ENCODE results near the gene ACMSD. TPM values are rescaled to one million over a fixed set of nuclear protein-coding genes. Genes with fewer than 3 reads are reported as not detected.

The ACMSD gene
- total and polyA plus RNA-seq, 10 of the 15 experiments (the other 5 are each of a cell fraction or from before 2014, with no cell fraction given), result 0.08 TPM; not detected in 9

DNA sequence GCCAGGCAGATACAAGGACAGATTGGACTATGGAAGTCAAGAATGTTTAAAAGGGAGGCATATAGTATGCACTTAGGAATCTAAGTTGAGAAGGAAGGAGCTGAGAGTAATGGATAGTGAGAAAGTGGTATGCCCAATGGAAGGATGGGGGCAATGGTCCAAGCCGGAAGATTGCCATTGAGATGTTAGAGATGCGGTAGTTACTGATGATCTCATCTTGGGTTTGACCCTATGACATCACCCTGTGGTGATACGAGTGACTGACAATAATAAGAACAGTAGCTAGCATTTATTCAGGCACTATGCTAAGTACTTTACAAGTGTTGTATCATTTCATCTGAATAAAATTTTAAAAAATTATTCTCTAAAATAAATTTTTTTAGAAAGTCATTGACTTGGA is 38.5 kb upstream of the ACMSD start:
- BruUV-seq (replicated peaks), result no TSS peak
- Histone ChIP-seq H3K9me3 (replicated peaks; ENCODE audit: control insufficient read depth, insufficient read depth, low read length) (no peaks in the 10 kb centered on the region; the same call in 1 of the 3 replicates), H3K36me3 (ENCODE audit: control insufficient read depth in 2 of 2, insufficient read depth in 2 of 2, low read length in 1 of 2) (no peaks in the 10 kb centered on the region), H4K20me1 (ENCODE audit: control insufficient read depth, insufficient read depth) (no peaks in the 10 kb centered on the region), H2AFZ (ENCODE audit: control insufficient read depth, low read depth, low read length) (no peak overlapping the region), H3K9ac (ENCODE audit: control insufficient read depth, insufficient read depth, low read length) (no peak overlapping the region), H3K4me3 (no peak overlapping the region), H3K27ac (ENCODE audit: control insufficient read depth, insufficient read depth) (no peak overlapping the region), H3K79me2 (ENCODE audit: control insufficient read depth, insufficient read depth, low read length) (no peaks in the 10 kb centered on the region), H3K4me2 (ENCODE audit: control insufficient read depth, insufficient read depth) (no peak overlapping the region), H3K27me3 (replicated peaks in 1 of 2; ENCODE audit: control insufficient read depth in 2 of 2, insufficient read depth in 2 of 2, low read length in 1 of 2) (no peaks in the 10 kb centered on the region; a peak in 1 of 4 replicates), H3K4me1 (ENCODE audit: control insufficient read depth, insufficient read depth, low read length) (no peaks in the 10 kb centered on the region)
- TF ChIP-seq ZNF24 (IDR thresholded peaks at IDR 0.05) (no peak), DPF2 (IDR thresholded peaks at IDR 0.05) (no peak), CHD2 (IDR thresholded peaks at IDR 0.05; ENCODE audit: borderline replicate concordance, low read depth, low read length) (no peak), POLR2A (IDR thresholded peaks at IDR 0.05; ENCODE audit: low read depth, low read length) (no peak), NFXL1 (IDR thresholded peaks at IDR 0.05; ENCODE audit: borderline replicate concordance) (no peak), EGR1 (IDR thresholded peaks at IDR 0.05; ENCODE audit: borderline replicate concordance in 1 of 2, low read depth in 2 of 2, low read length in 2 of 2) (no peak), SMARCA5 (IDR thresholded peaks at IDR 0.05) (no peak), GABPA (IDR thresholded peaks at IDR 0.05; ENCODE audit: low read depth) (no peak), YBX1 (IDR thresholded peaks at IDR 0.05) (no peak), BMI1 (IDR thresholded peaks at IDR 0.05; ENCODE audit: borderline replicate concordance) (no peak), YY1 (IDR thresholded peaks at IDR 0.05; ENCODE audit: low read depth, low read length) (no peak), RB1 (IDR thresholded peaks at IDR 0.05; ENCODE audit: borderline replicate concordance) (no peak), SREBF1 (IDR thresholded peaks at IDR 0.05; ENCODE audit: low read length) (no peak)
- TF ChIP-seq, protein P1, sequence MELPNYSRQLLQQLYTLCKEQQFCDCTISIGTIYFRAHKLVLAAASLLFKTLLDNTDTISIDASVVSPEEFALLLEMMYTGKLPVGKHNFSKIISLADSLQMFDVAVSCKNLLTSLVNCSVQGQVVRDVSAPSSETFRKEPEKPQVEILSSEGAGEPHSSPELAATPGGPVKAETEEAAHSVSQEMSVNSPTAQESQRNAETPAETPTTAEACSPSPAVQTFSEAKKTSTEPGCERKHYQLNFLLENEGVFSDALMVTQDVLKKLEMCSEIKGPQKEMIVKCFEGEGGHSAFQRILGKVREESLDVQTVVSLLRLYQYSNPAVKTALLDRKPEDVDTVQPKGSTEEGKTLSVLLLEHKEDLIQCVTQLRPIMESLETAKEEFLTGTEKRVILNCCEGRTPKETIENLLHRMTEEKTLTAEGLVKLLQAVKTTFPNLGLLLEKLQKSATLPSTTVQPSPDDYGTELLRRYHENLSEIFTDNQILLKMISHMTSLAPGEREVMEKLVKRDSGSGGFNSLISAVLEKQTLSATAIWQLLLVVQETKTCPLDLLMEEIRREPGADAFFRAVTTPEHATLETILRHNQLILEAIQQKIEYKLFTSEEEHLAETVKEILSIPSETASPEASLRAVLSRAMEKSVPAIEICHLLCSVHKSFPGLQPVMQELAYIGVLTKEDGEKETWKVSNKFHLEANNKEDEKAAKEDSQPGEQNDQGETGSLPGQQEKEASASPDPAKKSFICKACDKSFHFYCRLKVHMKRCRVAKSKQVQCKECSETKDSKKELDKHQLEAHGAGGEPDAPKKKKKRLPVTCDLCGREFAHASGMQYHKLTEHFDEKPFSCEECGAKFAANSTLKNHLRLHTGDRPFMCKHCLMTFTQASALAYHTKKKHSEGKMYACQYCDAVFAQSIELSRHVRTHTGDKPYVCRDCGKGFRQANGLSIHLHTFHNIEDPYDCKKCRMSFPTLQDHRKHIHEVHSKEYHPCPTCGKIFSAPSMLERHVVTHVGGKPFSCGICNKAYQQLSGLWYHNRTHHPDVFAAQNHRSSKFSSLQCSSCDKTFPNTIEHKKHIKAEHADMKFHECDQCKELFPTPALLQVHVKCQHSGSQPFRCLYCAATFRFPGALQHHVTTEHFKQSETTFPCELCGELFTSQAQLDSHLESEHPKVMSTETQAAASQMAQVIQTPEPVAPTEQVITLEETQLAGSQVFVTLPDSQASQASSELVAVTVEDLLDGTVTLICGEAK (IDR thresholded peaks at IDR 0.05; ENCODE audit: borderline replicate concordance), result no peak
- TF ChIP-seq, protein P2, sequence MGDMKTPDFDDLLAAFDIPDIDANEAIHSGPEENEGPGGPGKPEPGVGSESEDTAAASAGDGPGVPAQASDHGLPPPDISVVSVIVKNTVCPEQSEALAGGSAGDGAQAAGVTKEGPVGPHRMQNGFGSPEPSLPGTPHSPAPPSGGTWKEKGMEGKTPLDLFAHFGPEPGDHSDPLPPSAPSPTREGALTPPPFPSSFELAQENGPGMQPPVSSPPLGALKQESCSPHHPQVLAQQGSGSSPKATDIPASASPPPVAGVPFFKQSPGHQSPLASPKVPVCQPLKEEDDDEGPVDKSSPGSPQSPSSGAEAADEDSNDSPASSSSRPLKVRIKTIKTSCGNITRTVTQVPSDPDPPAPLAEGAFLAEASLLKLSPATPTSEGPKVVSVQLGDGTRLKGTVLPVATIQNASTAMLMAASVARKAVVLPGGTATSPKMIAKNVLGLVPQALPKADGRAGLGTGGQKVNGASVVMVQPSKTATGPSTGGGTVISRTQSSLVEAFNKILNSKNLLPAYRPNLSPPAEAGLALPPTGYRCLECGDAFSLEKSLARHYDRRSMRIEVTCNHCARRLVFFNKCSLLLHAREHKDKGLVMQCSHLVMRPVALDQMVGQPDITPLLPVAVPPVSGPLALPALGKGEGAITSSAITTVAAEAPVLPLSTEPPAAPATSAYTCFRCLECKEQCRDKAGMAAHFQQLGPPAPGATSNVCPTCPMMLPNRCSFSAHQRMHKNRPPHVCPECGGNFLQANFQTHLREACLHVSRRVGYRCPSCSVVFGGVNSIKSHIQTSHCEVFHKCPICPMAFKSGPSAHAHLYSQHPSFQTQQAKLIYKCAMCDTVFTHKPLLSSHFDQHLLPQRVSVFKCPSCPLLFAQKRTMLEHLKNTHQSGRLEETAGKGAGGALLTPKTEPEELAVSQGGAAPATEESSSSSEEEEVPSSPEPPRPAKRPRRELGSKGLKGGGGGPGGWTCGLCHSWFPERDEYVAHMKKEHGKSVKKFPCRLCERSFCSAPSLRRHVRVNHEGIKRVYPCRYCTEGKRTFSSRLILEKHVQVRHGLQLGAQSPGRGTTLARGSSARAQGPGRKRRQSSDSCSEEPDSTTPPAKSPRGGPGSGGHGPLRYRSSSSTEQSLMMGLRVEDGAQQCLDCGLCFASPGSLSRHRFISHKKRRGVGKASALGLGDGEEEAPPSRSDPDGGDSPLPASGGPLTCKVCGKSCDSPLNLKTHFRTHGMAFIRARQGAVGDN (IDR thresholded peaks at IDR 0.05), result no peak
- TF ChIP-seq, protein P3, sequence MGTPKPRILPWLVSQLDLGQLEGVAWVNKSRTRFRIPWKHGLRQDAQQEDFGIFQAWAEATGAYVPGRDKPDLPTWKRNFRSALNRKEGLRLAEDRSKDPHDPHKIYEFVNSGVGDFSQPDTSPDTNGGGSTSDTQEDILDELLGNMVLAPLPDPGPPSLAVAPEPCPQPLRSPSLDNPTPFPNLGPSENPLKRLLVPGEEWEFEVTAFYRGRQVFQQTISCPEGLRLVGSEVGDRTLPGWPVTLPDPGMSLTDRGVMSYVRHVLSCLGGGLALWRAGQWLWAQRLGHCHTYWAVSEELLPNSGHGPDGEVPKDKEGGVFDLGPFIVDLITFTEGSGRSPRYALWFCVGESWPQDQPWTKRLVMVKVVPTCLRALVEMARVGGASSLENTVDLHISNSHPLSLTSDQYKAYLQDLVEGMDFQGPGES (IDR thresholded peaks at IDR 0.05), result no peak
- ChIA-PET POLR2A (no interaction called here), SMC1A (ENCODE audit: uncharacterized antibody, unreplicated experiment) (interaction anchor here (1.1 kb wide), 1 partner anchor 15 kb away, joined by 3 read pairs; no protein-coding TSS in a partner anchor), CTCF (interaction anchor here (0.6 kb wide), 1 partner anchor 261 kb away, joined by 3 read pairs; no protein-coding TSS in a partner anchor), RAD21 (ENCODE audit: unreplicated experiment) (no interaction called here)
- intact Hi-C loops (cut with micrococcal nuclease; ENCODE audit: unreplicated experiment) (no loop called here), in situ Hi-C loops (cut with MboI) (no loop called here)
- FAIRE-seq (no peak), ATAC-seq (no peak), DNase-seq (ENCODE audit: low read depth, low spot score) (no peak)
- WGBS (ENCODE audit: insufficient coverage, insufficient replicate concordance, low lambda C conversion rate, missing lambda C conversion rate), result 49% methylated on average over 3 of the region's 3 CpGs

Data from GM12878 (cell line).